Measurements from ENCODE around the gene C1orf159.
A peak's percentile ranks its signal among the peaks of the same experiment; 100 is the strongest.

The C1orf159 gene

GRCh38 chr1:1136547-1137230 is 20.8 kb upstream of the C1orf159 start:
- DNase-seq = no peak
- H3K9me3 Mint-ChIP-seq = peaks cover 8% of the 10 kb centered on the region
- no peaks in the 10 kb centered on the region for H3K36me3 Mint-ChIP-seq (ENCODE audit: low read depth)
- peaks cover 8% of the 10 kb centered on the region for H3K4me1 Mint-ChIP-seq
- no peak overlapping the region for H3K27ac Mint-ChIP-seq
- H3K4me3 Mint-ChIP-seq = no peak overlapping the region
- H3K27me3 Mint-ChIP-seq (ENCODE audit: low read depth, poor library complexity) = peaks cover 47% of the 10 kb centered on the region
- TF ChIP-seq CTCF (IDR thresholded peaks at IDR 0.05) = no peak

DNA sequence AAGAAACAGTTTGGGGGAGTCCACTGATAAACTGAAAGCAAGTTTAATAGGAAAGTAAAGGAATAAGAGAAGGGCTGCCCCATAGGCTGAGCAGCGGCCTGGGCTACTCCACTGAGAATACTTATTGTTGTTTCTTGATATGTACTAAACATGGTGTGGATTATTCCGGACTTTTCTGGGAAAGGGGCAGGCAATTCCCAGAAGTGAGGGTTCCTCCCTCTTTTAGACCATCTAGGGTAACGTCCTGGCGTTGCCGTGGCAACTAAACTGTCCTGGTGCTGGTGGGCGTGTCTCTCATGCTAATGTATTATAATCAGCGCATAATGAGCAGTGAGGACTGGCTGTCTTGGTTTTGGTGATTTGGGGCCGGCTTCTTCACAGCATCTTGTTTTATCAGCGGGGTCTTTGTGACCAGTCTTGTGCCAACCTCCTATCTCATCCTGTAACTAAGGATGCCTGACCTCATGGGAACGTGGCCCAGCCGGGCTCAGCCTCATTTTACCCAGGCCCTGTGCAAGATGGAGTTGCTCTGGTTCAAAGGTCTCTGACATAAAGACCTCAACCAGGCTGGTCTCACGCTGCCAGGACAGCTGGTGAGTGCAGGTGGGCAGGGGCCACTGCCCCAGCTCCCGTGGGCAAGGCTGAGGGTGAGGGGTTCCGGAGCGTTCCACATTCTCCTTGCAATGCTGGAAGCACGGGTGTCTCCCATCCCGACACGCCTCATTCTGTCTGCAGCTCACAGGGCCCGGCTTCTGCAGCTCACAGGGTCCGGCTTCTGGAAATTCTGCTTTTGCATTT is 19.6 kb upstream of the C1orf159 start:
- Mint-ChIP-seq H3K4me1 (peaks cover 19% of the 10 kb centered on the region), H3K36me3 (ENCODE audit: low read depth) (no peaks in the 10 kb centered on the region), H3K4me3 (no peak overlapping the region), H3K9me3 (peaks cover 9% of the 10 kb centered on the region), H3K27ac (no peak overlapping the region), H3K27me3 (ENCODE audit: low read depth, poor library complexity) (peaks cover 56% of the 10 kb centered on the region)
- DNase-seq = no peak
- TF ChIP-seq CTCF (IDR thresholded peaks at IDR 0.05) = no peak

DNA sequence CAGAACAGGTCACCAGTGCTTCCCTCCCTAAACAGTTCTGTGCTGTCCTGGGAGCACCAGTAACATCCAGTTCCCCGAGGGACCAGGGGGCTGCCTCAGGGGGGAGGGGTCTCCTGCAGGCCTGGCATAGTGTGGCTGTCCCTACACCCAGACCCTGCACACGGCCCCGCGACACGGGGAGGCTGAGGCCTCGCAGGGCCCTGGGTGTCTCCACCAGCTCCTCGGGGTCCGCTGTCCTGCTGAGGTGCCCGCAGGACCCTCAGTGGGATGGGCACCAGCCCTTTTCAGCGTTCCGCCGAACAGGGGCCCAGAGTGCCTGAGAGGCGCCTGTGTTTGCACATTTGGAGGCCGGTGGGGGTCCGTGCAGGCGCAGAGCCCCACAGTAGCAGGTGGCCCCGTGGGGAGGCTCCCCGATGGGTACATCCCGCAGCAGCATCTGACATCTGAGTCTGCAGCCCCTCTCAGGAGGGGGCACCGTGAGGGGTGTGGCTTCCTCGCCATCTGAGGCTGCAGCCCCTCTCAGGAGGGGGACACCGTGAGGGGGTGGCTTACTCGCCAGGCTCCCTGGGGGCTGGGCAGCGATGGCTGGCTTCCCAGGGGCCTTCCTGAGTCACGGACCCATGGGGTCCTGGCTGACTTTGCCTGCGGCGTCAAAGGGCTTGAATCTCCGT is 18.5 kb upstream of the C1orf159 start:
- H3K4me3 Mint-ChIP-seq = no peak overlapping the region
- peaks cover 9% of the 10 kb centered on the region for H3K9me3 Mint-ChIP-seq
- DNase-seq = no peak
- TF ChIP-seq CTCF (IDR thresholded peaks at IDR 0.05) = no peak
- H3K36me3 Mint-ChIP-seq (ENCODE audit: low read depth) = no peaks in the 10 kb centered on the region
- H3K4me1 Mint-ChIP-seq = peaks cover 27% of the 10 kb centered on the region
- peaks cover 60% of the 10 kb centered on the region for H3K27me3 Mint-ChIP-seq (ENCODE audit: low read depth, poor library complexity)
- no peak overlapping the region for H3K27ac Mint-ChIP-seq

GRCh38 chr1:1132956-1133750 is 17.3 kb upstream of the C1orf159 start:
- Mint-ChIP-seq H3K27ac (peak overlapping the region; percentile 66), H3K27me3 (ENCODE audit: low read depth, poor library complexity) (peaks cover 52% of the 10 kb centered on the region), H3K4me3 (no peak overlapping the region), H3K4me1 (peaks cover 36% of the 10 kb centered on the region), H3K9me3 (peaks cover 9% of the 10 kb centered on the region), H3K36me3 (ENCODE audit: low read depth) (no peaks in the 10 kb centered on the region)
- TF ChIP-seq CTCF (IDR thresholded peaks at IDR 0.05) = no peak
- no peak for DNase-seq

GRCh38 chr1:1132042-1132950 is 16.4 kb upstream of the C1orf159 start:
- Mint-ChIP-seq H3K4me1 (peaks cover 37% of the 10 kb centered on the region), H3K27ac (peak overlapping the region; percentile 66), H3K9me3 (peaks cover 9% of the 10 kb centered on the region), H3K27me3 (ENCODE audit: low read depth, poor library complexity) (peaks cover 43% of the 10 kb centered on the region), H3K4me3 (no peak overlapping the region), H3K36me3 (ENCODE audit: low read depth) (no peaks in the 10 kb centered on the region)
- no peak for TF ChIP-seq CTCF (IDR thresholded peaks at IDR 0.05)
- no peak for DNase-seq

All from nephron progenitor cell (in vitro differentiated cells).